Neural crest cell (in vitro differentiated cells): ENCODE results near the gene FLG. TPM values are rescaled to one million over a fixed set of nuclear protein-coding genes. Genes with fewer than 3 reads are reported as not detected.

Source experiments
- DNase-seq: peaks from one replicate; pipeline ENCODE4 v3.0.0; 2021; ENCODE audit warnings: low read depth, mixed read lengths, low spot score
- H3K27ac Mint-ChIP-seq: one replicate; pipeline ENCODE4 v1.8.0; 2021; ENCODE audit warnings: mild to moderate bottlenecking, mixed read lengths; ENCODE audit not compliant: unreplicated experiment
- H3K27me3 Mint-ChIP-seq: 2 replicates; pipeline ENCODE4 v1.8.0; 2021; ENCODE audit warnings: low read depth, mild to moderate bottlenecking, mixed read lengths
- H3K36me3 Mint-ChIP-seq: 2 replicates; pipeline ENCODE4 v1.8.0; 2021; ENCODE audit warnings: low read depth, mild to moderate bottlenecking, mixed read lengths
- H3K4me1 Mint-ChIP-seq: 2 replicates; pipeline ENCODE4 v1.8.0; 2021; ENCODE audit warnings: mixed read lengths
- H3K4me3 Mint-ChIP-seq: one replicate; pipeline ENCODE4 v1.8.0; 2021; ENCODE audit warnings: mild to moderate bottlenecking, mixed read lengths
- H3K9me3 Mint-ChIP-seq: 2 replicates; pipeline ENCODE4 v1.8.0; 2021; ENCODE audit warnings: mixed read lengths
- CTCF ChIP-seq: fragments of 200-600 bp; sonication (generic); conservative IDR thresholded peaks from 2 replicates; pipeline ENCODE4 v1.5.0; 2021; ENCODE audit warnings: antibody characterized with exemption, mild to moderate bottlenecking
- total RNA-seq: library from RNA; stranded (reverse); gene quantifications from 2 replicates; pipeline ENCODE4 v1.2.1, GENCODE V29; 2021

Gene FLG
- total RNA-seq, 1 donor from 2014 or later: not detected

DNA sequence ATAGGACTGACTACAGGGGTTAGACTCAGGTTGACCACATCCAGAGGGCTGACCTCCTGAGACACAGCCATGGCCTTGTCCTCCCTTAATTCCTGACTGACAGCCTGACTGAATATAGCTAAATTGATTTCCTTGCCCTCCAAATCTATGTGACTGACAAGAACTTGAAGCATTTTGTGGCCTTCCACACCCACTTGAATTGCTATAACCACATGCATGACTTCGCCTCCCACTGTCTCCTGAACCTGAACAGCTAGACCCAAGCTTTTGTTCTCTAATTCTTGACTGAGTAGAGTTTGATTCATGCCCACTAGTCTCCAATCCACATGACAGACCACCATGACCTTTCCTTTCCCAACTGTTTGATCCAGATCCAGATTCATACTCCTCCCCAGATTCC, 31.7 kb upstream of the FLG start:
- no peak for DNase-seq
- Mint-ChIP-seq H3K27me3 (no peaks in the 10 kb centered on the region), H3K4me1 (no peaks in the 10 kb centered on the region), H3K4me3 (no peak overlapping the region), H3K9me3 (peaks cover 34% of the 10 kb centered on the region), H3K36me3 (peaks cover 33% of the 10 kb centered on the region), H3K27ac (no peak overlapping the region)
- no peak for TF ChIP-seq CTCF

DNA sequence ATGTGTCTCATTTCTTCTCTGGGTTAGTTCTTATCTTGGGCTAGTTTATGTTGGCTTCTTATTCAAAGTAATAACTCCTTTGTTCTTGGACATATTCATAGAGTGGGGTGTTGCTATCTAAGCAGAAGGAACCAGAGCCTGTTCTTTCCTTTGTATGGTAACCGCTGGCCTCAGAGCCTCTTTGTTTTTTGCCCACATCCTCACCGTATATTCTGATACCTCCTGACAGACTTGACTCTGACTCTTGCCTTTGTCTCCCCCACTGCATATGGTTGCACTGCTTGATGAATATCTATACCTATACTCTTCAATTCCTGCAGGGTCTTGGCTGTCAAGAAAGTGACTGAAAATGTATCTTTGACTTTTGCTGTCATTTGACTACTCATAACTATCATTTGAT, 24.6 kb upstream of the FLG start:
- TF ChIP-seq CTCF: no peak
- no peaks in the 10 kb centered on the region for H3K4me1 Mint-ChIP-seq
- no peaks in the 10 kb centered on the region for H3K27me3 Mint-ChIP-seq
- peaks cover 23% of the 10 kb centered on the region for H3K36me3 Mint-ChIP-seq
- H3K9me3 Mint-ChIP-seq: peaks cover 29% of the 10 kb centered on the region
- no peak overlapping the region for H3K27ac Mint-ChIP-seq
- no peak overlapping the region for H3K4me3 Mint-ChIP-seq
- DNase-seq: no peak

DNA sequence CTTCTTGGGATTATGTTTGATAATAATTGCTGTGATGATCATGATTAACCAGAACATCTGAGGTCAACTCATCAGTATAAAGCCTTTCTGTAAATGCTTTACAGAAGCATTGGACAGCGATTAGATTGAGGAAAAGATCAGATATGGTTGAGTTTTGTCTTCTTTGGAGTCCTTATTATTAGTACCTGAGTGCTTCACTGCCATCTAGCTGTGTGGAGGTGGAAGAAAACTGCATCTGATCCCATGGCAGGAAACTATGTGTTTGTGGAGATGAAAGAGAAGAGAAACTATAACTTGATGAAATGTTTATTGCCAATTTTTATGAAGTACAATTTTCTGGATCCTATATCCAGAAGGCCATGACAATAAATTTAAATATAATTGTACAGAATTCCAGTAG, 23.4 kb upstream of the FLG start:
- Mint-ChIP-seq H3K4me1 (no peaks in the 10 kb centered on the region), H3K4me3 (no peak overlapping the region), H3K9me3 (peaks cover 21% of the 10 kb centered on the region), H3K36me3 (peaks cover 15% of the 10 kb centered on the region), H3K27me3 (no peaks in the 10 kb centered on the region), H3K27ac (no peak overlapping the region)
- TF ChIP-seq CTCF: no peak
- DNase-seq: no peak

GRCh38 chr1:152347116-152347728, 22.2 kb upstream of the FLG start:
- H3K4me3 Mint-ChIP-seq: no peak overlapping the region
- H3K4me1 Mint-ChIP-seq: no peaks in the 10 kb centered on the region
- no peak overlapping the region for H3K27ac Mint-ChIP-seq
- peak; percentile 3 for DNase-seq
- H3K27me3 Mint-ChIP-seq: no peaks in the 10 kb centered on the region
- H3K36me3 Mint-ChIP-seq: peaks cover 3% of the 10 kb centered on the region
- peaks cover 14% of the 10 kb centered on the region for H3K9me3 Mint-ChIP-seq
- TF ChIP-seq CTCF: peak; percentile 61

GRCh38 chr1:152344438-152344837, 19.4 kb upstream of the FLG start:
- no peaks in the 10 kb centered on the region for H3K4me1 Mint-ChIP-seq
- TF ChIP-seq CTCF: no peak
- H3K4me3 Mint-ChIP-seq: no peak overlapping the region
- no peaks in the 10 kb centered on the region for H3K27me3 Mint-ChIP-seq
- DNase-seq: no peak
- no peak overlapping the region for H3K27ac Mint-ChIP-seq
- H3K9me3 Mint-ChIP-seq: peaks cover 15% of the 10 kb centered on the region
- peaks cover 2% of the 10 kb centered on the region for H3K36me3 Mint-ChIP-seq

GRCh38 chr1:152343006-152343405, 18.0 kb upstream of the FLG start:
- no peak overlapping the region for H3K27ac Mint-ChIP-seq
- no peak overlapping the region for H3K4me3 Mint-ChIP-seq
- TF ChIP-seq CTCF: no peak
- peaks cover 2% of the 10 kb centered on the region for H3K36me3 Mint-ChIP-seq
- H3K27me3 Mint-ChIP-seq: no peaks in the 10 kb centered on the region
- no peak for DNase-seq
- H3K9me3 Mint-ChIP-seq: peaks cover 11% of the 10 kb centered on the region
- no peaks in the 10 kb centered on the region for H3K4me1 Mint-ChIP-seq
